PC-9 (cell line): Measurements from ENCODE around the gene DGKD. TPM values are rescaled to one million over a fixed set of nuclear protein-coding genes. Genes with fewer than 3 reads are reported as not detected.

Experiments
- BruUV-seq: library from RNA; stranded (reverse); fragments of 400-500 nt; replicated peaks from 2 replicates; lab custom pipeline; 2021; lab: Mats Ljungman, UMichigan
- CTCF ChIA-PET: fragments of 300-600 bp; sonication (Branson Sonifier 250); formaldehyde crosslinking; loops from one replicate; lab custom pipeline; 2022; ENCODE audit warnings: antibody characterized with exemption; lab: Charles Lee
- POLR2A ChIA-PET: fragments of 300-600 bp; sonication (Branson Sonifier 250); formaldehyde crosslinking; loops from one replicate; lab custom pipeline; 2022; ENCODE audit warnings: antibody characterized with exemption; ENCODE audit not compliant: unreplicated experiment; lab: Charles Lee
- DNase-seq, 2 experiments: peaks; one replicate each; pipeline versions ENCODE4 v3.0.0 to v3.0.0-alpha.2; 2015 to 2022; ENCODE audit warnings: mixed read lengths in 1 of 2
- H2AFZ ChIP-seq: fragments of 200-600 bp; sonication (generic); 2 replicates; pipeline ENCODE4 v1.8.1; 2017; ENCODE audit warnings: antibody characterized with exemption
- H3F3A ChIP-seq: fragments of 200-600 bp; sonication (generic); 2 replicates; pipeline ENCODE4 v1.8.1; 2017; ENCODE audit warnings: antibody characterized with exemption, mild to moderate bottlenecking, low read depth; ENCODE audit not compliant: insufficient read depth
- H3K27ac ChIP-seq: fragments of 200-600 bp; sonication (generic); 2 replicates; pipeline ENCODE4 v1.6.1; 2016; ENCODE audit warnings: mixed run types
- H3K27me3 ChIP-seq: fragments of 200-600 bp; sonication (generic); 2 replicates; pipeline ENCODE4 v1.6.1; 2016; ENCODE audit warnings: low read depth, mixed run types; ENCODE audit not compliant: insufficient read depth
- H3K36me3 ChIP-seq: fragments of 200-600 bp; sonication (generic); 2 replicates; pipeline ENCODE4 v1.6.1; 2016; ENCODE audit warnings: low read depth, mixed run types
- H3K4me1 ChIP-seq: fragments of 200-600 bp; sonication (generic); replicated peaks from 2 replicates; pipeline ENCODE4 v1.6.1; 2016; ENCODE audit warnings: mixed run types; ENCODE audit not compliant: insufficient read depth
- H3K4me2 ChIP-seq: fragments of 200-600 bp; sonication (generic); 2 replicates; pipeline ENCODE4 v1.6.1; 2017; ENCODE audit warnings: mixed run types
- H3K4me3 ChIP-seq: fragments of 200-600 bp; sonication (generic); 2 replicates; pipeline ENCODE4 v1.6.1; 2016; ENCODE audit warnings: mixed run types
- H3K79me2 ChIP-seq: fragments of 200-600 bp; sonication (generic); 2 replicates; pipeline ENCODE4 v1.6.1; 2017; ENCODE audit warnings: low read depth, mixed run types
- H3K9me2 ChIP-seq: fragments of 200-600 bp; sonication (generic); 2 replicates; pipeline ENCODE4 v1.8.1; 2017; ENCODE audit warnings: mild to moderate bottlenecking; ENCODE audit not compliant: insufficient read depth
- H3K9me3 ChIP-seq: fragments of 200-600 bp; sonication (generic); 2 replicates; pipeline ENCODE4 v1.8.1; 2016; ENCODE audit warnings: low read depth; ENCODE audit not compliant: insufficient read depth
- H4K20me1 ChIP-seq: fragments of 200-600 bp; sonication (generic); 2 replicates; pipeline ENCODE4 v1.8.1; 2017; ENCODE audit not compliant: insufficient read depth
- CTCF ChIP-seq: fragments of 200-600 bp; sonication (generic); conservative IDR thresholded peaks from 2 replicates; pipeline ENCODE4 v1.6.1; 2017; ENCODE audit warnings: mixed run types, antibody characterized with exemption, mild to moderate bottlenecking, moderate library complexity
- EZH2 ChIP-seq: fragments of 200-600 bp; sonication (generic); IDR thresholded peaks from 2 replicates; pipeline ENCODE4 v1.8.0; 2017; ENCODE audit warnings: antibody characterized with exemption, low read depth
- intact Hi-C: fragments of 100-400 bp; cut with micrococcal nuclease; formaldehyde crosslinking; loops from one replicate; pipeline ENCODE4 v1.10.0; 2022; ENCODE audit not compliant: unreplicated experiment
- total RNA-seq: library from RNA; stranded (reverse); gene quantifications from 2 replicates; pipeline ENCODE4 v1.2.3, GENCODE V29; 2021

Gene DGKD
- total RNA-seq, 1 experiment from 2014 or later, result 59.5 TPM

GRCh38 chr2:233321166-233321565 is 33.1 kb upstream of the DGKD start:
- H2AFZ ChIP-seq, result no peak overlapping the region
- ChIA-PET POLR2A (no interaction called here), CTCF (no interaction called here)
- no peaks in the 10 kb centered on the region for H3F3A ChIP-seq
- no peaks in the 10 kb centered on the region for H3K9me3 ChIP-seq
- peaks cover 11% of the 10 kb centered on the region; the same call in 1 of the 2 replicates for H3K27me3 ChIP-seq
- no peaks in the 10 kb centered on the region for H3K79me2 ChIP-seq
- H3K4me3 ChIP-seq, result no peak overlapping the region
- H3K4me2 ChIP-seq, result no peak overlapping the region
- TF ChIP-seq CTCF (no peak), EZH2 (no peak)
- DNase-seq, result no peak
- intact Hi-C loops, result no loop called here
- BruUV-seq, result no TSS peak
- no peaks in the 10 kb centered on the region for H3K36me3 ChIP-seq
- no peaks in the 10 kb centered on the region for H4K20me1 ChIP-seq
- no peaks in the 10 kb centered on the region for H3K9me2 ChIP-seq
- H3K27ac ChIP-seq, result no peak overlapping the region
- no peaks in the 10 kb centered on the region for H3K4me1 ChIP-seq

GRCh38 chr2:233323851-233324250 is 30.4 kb upstream of the DGKD start:
- TF ChIP-seq EZH2, result no peak
- TF ChIP-seq CTCF, result no peak
- no peaks in the 10 kb centered on the region for H4K20me1 ChIP-seq
- H3K27me3 ChIP-seq, result peaks cover 11% of the 10 kb centered on the region; the same call in 1 of the 2 replicates
- no peaks in the 10 kb centered on the region for H3F3A ChIP-seq
- DNase-seq, result no peak
- H3K4me3 ChIP-seq, result no peak overlapping the region
- POLR2A ChIA-PET, result no interaction called here
- no peaks in the 10 kb centered on the region for H3K36me3 ChIP-seq
- H3K27ac ChIP-seq, result no peak overlapping the region
- CTCF ChIA-PET, result no interaction called here
- H3K9me3 ChIP-seq, result no peaks in the 10 kb centered on the region
- H3K79me2 ChIP-seq, result no peaks in the 10 kb centered on the region
- H3K4me2 ChIP-seq, result no peak overlapping the region
- no peaks in the 10 kb centered on the region for H3K4me1 ChIP-seq
- intact Hi-C loops, result no loop called here
- no TSS peak for BruUV-seq
- H3K9me2 ChIP-seq, result no peaks in the 10 kb centered on the region
- no peak overlapping the region for H2AFZ ChIP-seq

- H3K4me3 ChIP-seq, result no peak overlapping the region
- no peaks in the 10 kb centered on the region for H3K79me2 ChIP-seq
Observed at GRCh38 chr2:233325256-233325655, 29.0 kb upstream of the DGKD start.

More at GRCh38 chr2:233325256-233325655, 29.0 kb upstream of the DGKD start:
- H3K27me3 ChIP-seq, result peaks cover 7% of the 10 kb centered on the region; the same call in 1 of the 2 replicates
- intact Hi-C loops, result no loop called here
- no peak overlapping the region for H3K4me2 ChIP-seq
- H2AFZ ChIP-seq, result no peak overlapping the region
- no peak for DNase-seq
- H3K9me3 ChIP-seq, result no peaks in the 10 kb centered on the region
- no peaks in the 10 kb centered on the region for H3K9me2 ChIP-seq
- no TSS peak for BruUV-seq
- POLR2A ChIA-PET, result no interaction called here
- no peak for TF ChIP-seq EZH2
- TF ChIP-seq CTCF, result no peak
- CTCF ChIA-PET, result interaction anchor here (0.7 kb wide), 1 partner anchor 431 kb away, joined by 4 read pairs; no protein-coding TSS in a partner anchor
- H3K27ac ChIP-seq, result no peak overlapping the region
- H3K4me1 ChIP-seq, result no peaks in the 10 kb centered on the region
- no peaks in the 10 kb centered on the region for H3K36me3 ChIP-seq
- no peaks in the 10 kb centered on the region for H4K20me1 ChIP-seq
- no peaks in the 10 kb centered on the region for H3F3A ChIP-seq
